Measurements from ENCODE around the gene SLC38A10.
"Not testable (repeated sequence)": the region's sequence is repeated elsewhere in the genome, so short reads cannot be mapped to it uniquely, and the experiment has no call there.

DNA sequence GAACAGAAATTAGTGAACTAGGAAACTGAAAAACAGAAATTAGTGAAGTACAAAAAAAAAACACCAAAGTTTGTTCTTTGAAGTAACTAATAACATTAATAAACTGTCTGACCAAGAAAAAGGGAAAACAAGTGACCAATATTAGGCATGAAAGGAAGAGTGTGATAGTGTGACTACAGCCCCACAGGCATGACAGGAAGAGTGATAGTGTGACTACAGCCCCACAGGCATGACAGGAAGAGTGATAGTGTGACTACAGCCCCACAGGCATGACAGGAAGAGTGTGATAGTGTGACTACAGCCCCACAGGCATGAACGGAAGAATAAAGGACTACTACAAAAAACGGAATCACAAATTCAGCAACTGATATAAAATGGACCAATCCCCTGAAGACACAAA, 67.5 kb downstream of the SLC38A10 start:
- TF ChIP-seq POLR2A (IDR thresholded peaks at IDR 0.05), result not testable (repeated sequence)
- TF ChIP-seq, protein P1, sequence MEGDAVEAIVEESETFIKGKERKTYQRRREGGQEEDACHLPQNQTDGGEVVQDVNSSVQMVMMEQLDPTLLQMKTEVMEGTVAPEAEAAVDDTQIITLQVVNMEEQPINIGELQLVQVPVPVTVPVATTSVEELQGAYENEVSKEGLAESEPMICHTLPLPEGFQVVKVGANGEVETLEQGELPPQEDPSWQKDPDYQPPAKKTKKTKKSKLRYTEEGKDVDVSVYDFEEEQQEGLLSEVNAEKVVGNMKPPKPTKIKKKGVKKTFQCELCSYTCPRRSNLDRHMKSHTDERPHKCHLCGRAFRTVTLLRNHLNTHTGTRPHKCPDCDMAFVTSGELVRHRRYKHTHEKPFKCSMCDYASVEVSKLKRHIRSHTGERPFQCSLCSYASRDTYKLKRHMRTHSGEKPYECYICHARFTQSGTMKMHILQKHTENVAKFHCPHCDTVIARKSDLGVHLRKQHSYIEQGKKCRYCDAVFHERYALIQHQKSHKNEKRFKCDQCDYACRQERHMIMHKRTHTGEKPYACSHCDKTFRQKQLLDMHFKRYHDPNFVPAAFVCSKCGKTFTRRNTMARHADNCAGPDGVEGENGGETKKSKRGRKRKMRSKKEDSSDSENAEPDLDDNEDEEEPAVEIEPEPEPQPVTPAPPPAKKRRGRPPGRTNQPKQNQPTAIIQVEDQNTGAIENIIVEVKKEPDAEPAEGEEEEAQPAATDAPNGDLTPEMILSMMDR (IDR thresholded peaks at IDR 0.05), result not testable (repeated sequence)
